Adrenal gland (tissue), 5 donors: ENCODE measurements around the gene TUBGCP6.

Experiments
- CTCF ChIP-seq, 6 experiments: fragments of 450-650 bp in 4 of 6; fragments of 200-600 bp in 2 of 6; sonication (generic) in 1 of 6; IDR thresholded peaks; 1 replicate in 5 of 6; 2 replicates in 1 of 6; pipeline versions ENCODE4 v1.5.1 to v1.8.0; 2016 to 2021; ENCODE audit warnings: antibody characterized with exemption in 6 of 6, mild to moderate bottlenecking in 2 of 6, moderate library complexity in 1 of 6
- POLR2A ChIP-seq, 2 donors: fragments of 450-650 bp; IDR thresholded peaks; one replicate each; pipeline ENCODE4 v1.6.1; 2017; ENCODE audit warnings: antibody characterized with exemption in 2 of 2, mild to moderate bottlenecking in 2 of 2, moderate library complexity in 1 of 2
- donor health status: DM: no; HTN: no; CAD: no.

DNA sequence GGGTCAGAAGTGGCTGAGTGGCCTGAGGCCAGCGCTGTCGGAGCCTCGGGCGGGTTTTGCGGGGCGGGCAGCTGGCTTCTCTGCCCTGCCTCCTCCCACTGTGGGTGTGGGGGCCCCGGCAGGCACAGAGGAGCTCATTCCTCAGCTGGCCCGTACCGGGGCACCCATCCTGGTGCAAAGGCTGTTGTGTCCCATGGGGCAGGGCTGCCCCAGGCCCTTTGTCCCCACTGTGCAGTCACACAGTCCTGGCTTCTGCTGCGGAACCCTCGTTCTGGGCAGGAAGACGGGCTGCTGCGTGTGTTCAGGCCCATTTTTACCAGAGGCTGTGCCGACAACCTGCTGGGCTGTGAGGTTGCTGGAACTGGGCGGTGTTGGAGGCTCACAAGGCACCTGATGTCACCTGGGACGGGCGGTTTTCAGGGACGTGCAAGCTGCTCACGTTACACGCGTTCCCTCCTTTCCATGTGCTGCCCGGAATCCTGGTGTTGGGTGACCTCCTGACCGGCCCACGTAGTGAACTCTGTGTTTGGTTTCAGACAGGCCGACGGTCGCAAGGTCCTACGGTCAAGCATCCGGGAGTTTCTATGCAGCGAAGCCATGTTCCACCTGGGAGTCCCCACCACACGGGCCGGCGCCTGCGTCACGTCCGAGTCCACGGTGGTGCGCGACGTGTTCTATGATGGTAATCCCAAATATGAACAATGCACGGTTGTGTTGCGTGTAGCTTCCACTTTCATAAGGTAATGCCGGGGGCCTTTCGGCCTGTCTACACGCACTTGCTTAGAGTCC lies 38.8 kb downstream of the TUBGCP6 start:
- TF ChIP-seq CTCF (IDR thresholded peaks at IDR 0.05) (no peak), POLR2A (IDR thresholded peaks at IDR 0.05) (no peak)
